IMR-90 (cell line): Measurements from ENCODE around the gene RHBDL3. TPM values are rescaled to one million over a fixed set of nuclear protein-coding genes. Genes with fewer than 3 reads are reported as not detected.

Experiments used
- ATAC-seq: fragments of 200-7000 bp; cut with Tn5 transposase; 2 replicates; pipeline ENCODE4 v1.9.1; 2020; ENCODE audit warnings: low read depth, mild to moderate bottlenecking, moderate library complexity
- BruUV-seq: library from RNA; stranded (reverse); fragments of 400-500 nt; replicated peaks from 2 replicates; lab custom pipeline; 2021; lab: Mats Ljungman, UMichigan
- CTCF ChIA-PET: fragments of 300-600 bp; formaldehyde crosslinking; extraction: SDS; loops from one replicate; lab custom pipeline; 2021; ENCODE audit warnings: antibody characterized with exemption; lab: Yijun Ruan, JAX
- POLR2A ChIA-PET: fragments of 300-600 bp; sonication (Branson Sonifier 250); formaldehyde crosslinking; loops from one replicate; lab custom pipeline; 2022; ENCODE audit warnings: antibody characterized with exemption; ENCODE audit not compliant: unreplicated experiment; lab: Charles Lee
- DNase-seq: peaks from one replicate; pipeline ENCODE4 v3.0.0; 2013
- H2AFZ ChIP-seq: replicated peaks from 2 replicates; pipeline ENCODE3; 2013; ENCODE audit warnings: low read length, mild to moderate bottlenecking; ENCODE audit not compliant: poor library complexity
- H2AK5ac ChIP-seq: 2 replicates; pipeline ENCODE4 v1.6.1; 2013; ENCODE audit warnings: low read depth, low read length, inconsistent platforms
- H2AK9ac ChIP-seq: replicated peaks from 2 replicates; pipeline ENCODE3; 2013; ENCODE audit warnings: mild to moderate bottlenecking, low read depth, low read length, moderate library complexity; ENCODE audit not compliant: poor library complexity
- H2BK120ac ChIP-seq: 2 replicates; pipeline ENCODE4 v1.6.1; 2013; ENCODE audit warnings: low read depth, low read length, inconsistent platforms
- H2BK15ac ChIP-seq: 3 replicates; pipeline ENCODE4 v1.6.1; 2013; ENCODE audit warnings: low read depth, low read length, inconsistent platforms
- H2BK20ac ChIP-seq: 2 replicates; pipeline ENCODE4 v1.6.1; 2013; ENCODE audit warnings: low read depth, mild to moderate bottlenecking, inconsistent platforms, low read length, moderate library complexity
- H2BK5ac ChIP-seq: 2 replicates; pipeline ENCODE4 v1.6.1; 2013; ENCODE audit warnings: mild to moderate bottlenecking, low read depth, low read length, inconsistent platforms; ENCODE audit not compliant: poor library complexity, severe bottlenecking
- H3K14ac ChIP-seq: replicated peaks from 2 replicates; pipeline ENCODE4 v1.6.1; 2013; ENCODE audit warnings: low read depth, low read length, inconsistent platforms
- H3K18ac ChIP-seq: 2 replicates; pipeline ENCODE4 v1.6.1; 2013; ENCODE audit warnings: low read depth, low read length, control low read depth
- H3K23ac ChIP-seq: 2 replicates; pipeline ENCODE4 v1.6.1; 2013; ENCODE audit warnings: low read depth, low read length, inconsistent platforms
- H3K27ac ChIP-seq: 2 replicates; pipeline ENCODE4 v1.5.1; 2013; ENCODE audit warnings: mild to moderate bottlenecking, control low read depth, low read length; ENCODE audit not compliant: insufficient read depth
- H3K27me3 ChIP-seq: 2 replicates; pipeline ENCODE4 v1.6.1; 2013; ENCODE audit warnings: low read length; ENCODE audit not compliant: control insufficient read depth, insufficient read depth
- H3K36me3 ChIP-seq: 2 replicates; pipeline ENCODE4 v1.6.1; 2013; ENCODE audit warnings: low read length, mixed read lengths; ENCODE audit not compliant: control insufficient read depth, insufficient read depth
- H3K4ac ChIP-seq: 2 replicates; pipeline ENCODE4 v1.6.1; 2013; ENCODE audit warnings: low read depth, low read length, inconsistent platforms
- H3K4me1 ChIP-seq: 2 replicates; pipeline ENCODE4 v1.6.1; 2013; ENCODE audit warnings: low read length, mixed read lengths; ENCODE audit not compliant: control insufficient read depth, insufficient read depth
- H3K4me2 ChIP-seq: 2 replicates; pipeline ENCODE4 v1.6.1; 2013; ENCODE audit warnings: low read depth, mild to moderate bottlenecking, control low read depth, low read length, moderate library complexity
- H3K4me3 ChIP-seq: 2 replicates; pipeline ENCODE4 v1.5.1; 2013; ENCODE audit warnings: low read depth, mild to moderate bottlenecking, control low read depth, low read length, moderate library complexity; ENCODE audit not compliant: insufficient read depth
- H3K56ac ChIP-seq: 2 replicates; pipeline ENCODE4 v1.6.1; 2013; ENCODE audit warnings: low read length, inconsistent platforms; ENCODE audit not compliant: insufficient read depth; ENCODE audit errors: extremely low read depth
- H3K79me1 ChIP-seq, 2 experiments: 2 replicates each; pipeline ENCODE4 v1.6.1; 2013; ENCODE audit warnings: low read length in 2 of 2, inconsistent platforms in 1 of 2, low read depth in 1 of 2
- H3K9ac ChIP-seq: 2 replicates; pipeline ENCODE4 v1.6.1; 2013; ENCODE audit warnings: low read depth, low read length, control low read depth
- H3K9me1 ChIP-seq: 2 replicates; pipeline ENCODE4 v1.6.1; 2013; ENCODE audit warnings: low read length, inconsistent platforms; ENCODE audit not compliant: insufficient read depth
- H3K9me3 ChIP-seq: 2 replicates; pipeline ENCODE4 v1.6.1; 2013; ENCODE audit warnings: low read length; ENCODE audit not compliant: control insufficient read depth, insufficient read depth
- H4K20me1 ChIP-seq: 2 replicates; pipeline ENCODE4 v1.6.1; 2013; ENCODE audit warnings: low read length, inconsistent platforms; ENCODE audit not compliant: insufficient read depth
- H4K5ac ChIP-seq: 2 replicates; pipeline ENCODE4 v1.6.1; 2013; ENCODE audit warnings: mild to moderate bottlenecking, low read depth, low read length, control low read depth
- H4K8ac ChIP-seq, 2 experiments: 2 replicates each; pipeline ENCODE4 v1.6.1; 2013; ENCODE audit warnings: low read depth in 2 of 2, low read length in 2 of 2, control low read depth in 1 of 2, inconsistent platforms in 1 of 2
- H4K91ac ChIP-seq: 2 replicates; pipeline ENCODE4 v1.6.1; 2013; ENCODE audit warnings: low read depth, low read length, inconsistent platforms; ENCODE audit not compliant: insufficient read depth
- BHLHE40 ChIP-seq: fragments of 150-350 bp; IDR thresholded peaks from 2 replicates; pipeline ENCODE4 v1.6.1; 2016; ENCODE audit warnings: mild to moderate bottlenecking, low read depth, low read length
- CEBPB ChIP-seq: IDR thresholded peaks from 2 replicates; pipeline ENCODE4 v1.6.1; 2012; ENCODE audit warnings: low read depth, low read length, improper control_type of control experiment
- CHD1 ChIP-seq: IDR thresholded peaks from 2 replicates; pipeline ENCODE4 v1.6.1; 2012; ENCODE audit warnings: low read depth, low read length, improper control_type of control experiment
- CTCF ChIP-seq: conservative IDR thresholded peaks from 2 replicates; pipeline ENCODE4 v1.5.1; 2012; ENCODE audit warnings: mild to moderate bottlenecking, low read depth, low read length, improper control_type of control experiment
- ELK1 ChIP-seq: fragments of 150-350 bp; IDR thresholded peaks from 2 replicates; pipeline ENCODE4 v1.6.1; 2016; ENCODE audit warnings: low read depth, mild to moderate bottlenecking, low read length, moderate library complexity, borderline replicate concordance
- FOS ChIP-seq: fragments of 150-350 bp; IDR thresholded peaks from 2 replicates; pipeline ENCODE4 v1.6.1; 2016; ENCODE audit warnings: low read depth, low read length
- MAFK ChIP-seq: IDR thresholded peaks from 2 replicates; pipeline ENCODE4 v1.6.1; 2012; ENCODE audit warnings: low read depth, low read length, improper control_type of control experiment
- MAZ ChIP-seq: IDR thresholded peaks from 2 replicates; pipeline ENCODE4 v1.6.1; 2012; ENCODE audit warnings: low read depth, mild to moderate bottlenecking, low read length, improper control_type of control experiment, moderate library complexity, borderline replicate concordance
- MXI1 ChIP-seq: IDR thresholded peaks from 2 replicates; pipeline ENCODE4 v1.6.1; 2012; ENCODE audit warnings: low read depth, mild to moderate bottlenecking, low read length, moderate library complexity, borderline replicate concordance
- NFE2L2 ChIP-seq: fragments of 150-350 bp; IDR thresholded peaks from 2 replicates; pipeline ENCODE4 v1.6.1; 2016; ENCODE audit warnings: low read depth, mild to moderate bottlenecking, low read length
- POLR2A ChIP-seq: IDR thresholded peaks from 2 replicates; pipeline ENCODE4 v1.6.1; 2012; ENCODE audit warnings: mild to moderate bottlenecking, low read depth, low read length
- RAD21 ChIP-seq: IDR thresholded peaks from 2 replicates; pipeline ENCODE4 v1.6.1; 2012; ENCODE audit warnings: low read length, improper control_type of control experiment
- RCOR1 ChIP-seq: IDR thresholded peaks from 2 replicates; pipeline ENCODE4 v1.6.1; 2012; ENCODE audit warnings: mild to moderate bottlenecking, low read length, improper control_type of control experiment; ENCODE audit not compliant: insufficient replicate concordance
- RFX5 ChIP-seq: IDR thresholded peaks from 2 replicates; pipeline ENCODE4 v1.8.0; 2012; ENCODE audit warnings: low read depth, mild to moderate bottlenecking, low read length, moderate library complexity
- SMC3 ChIP-seq: fragments of 150-350 bp; IDR thresholded peaks from 2 replicates; pipeline ENCODE4 v1.6.1; 2016; ENCODE audit warnings: low read depth, mild to moderate bottlenecking, antibody characterized with exemption, low read length, moderate library complexity
- USF2 ChIP-seq: fragments of 150-350 bp; IDR thresholded peaks from 2 replicates; pipeline ENCODE4 v1.6.1; 2017; ENCODE audit warnings: mild to moderate bottlenecking, antibody characterized with exemption, low read length, low read depth
- WGBS, 2 experiments: methylation state at CpG; one replicate each; pipeline versions ENCODE4 v1.1.5 to v1.1.7; 2013; ENCODE audit warnings: missing lambda C conversion rate in 2 of 2; ENCODE audit not compliant: insufficient read length in 1 of 2; ENCODE audit errors: extremely low coverage in 2 of 2; 5-methylcytosine and 5-hydroxymethylcytosine counted together
- dilution Hi-C: fragments of 300-500 bp; cut with HindIII; formaldehyde crosslinking; loops from one replicate; pipeline ENCODE4 v1.14.3; 2018; ENCODE audit warnings: low sequenced_read_pairs; ENCODE audit not compliant: unreplicated experiment
- in situ Hi-C: fragments of 300-500 bp; cut with MboI; formaldehyde crosslinking; loops from 3 replicates; pipeline ENCODE4 v1.14.3; 2019; ENCODE audit warnings: low sequenced_read_pairs, inconsistent platforms, mixed read lengths
- intact Hi-C: fragments of 100-400 bp; cut with micrococcal nuclease; formaldehyde crosslinking; loops from 2 replicates; pipeline ENCODE4 v1.10.0; 2022
- polyA plus RNA-seq, 3 experiments: library from polyadenylated mRNA; depleted of rRNA; stranded (reverse); fragments of >200 nt; gene quantifications; 2 replicates each; pipeline ENCODE4 v1.2.3, GENCODE V29; 2012; ENCODE audit warnings: low replicate concordance in 1 of 3
- total RNA-seq: library from RNA; depleted of rRNA; stranded (reverse); fragments of >200 nt; gene quantifications from 2 replicates; pipeline ENCODE4 v1.2.3, GENCODE V29; 2012

Gene RHBDL3
- total and polyA plus RNA-seq, 2 of the 4 experiments (the other 2 are of a cell fraction): 0.09 to 0.18 TPM

GRCh38 chr17:32311028-32311536 is 45.5 kb downstream of the RHBDL3 start:
- no peak overlapping the region for H2AK5ac ChIP-seq
- BruUV-seq: no TSS peak
- no peaks in the 10 kb centered on the region for H3K36me3 ChIP-seq
- dilution Hi-C loops: no loop called here
- H3K14ac ChIP-seq: no peak overlapping the region
- POLR2A ChIA-PET: no interaction called here
- in situ Hi-C loops: no loop called here
- no peaks in the 10 kb centered on the region for H3K9me1 ChIP-seq
- no peak overlapping the region for H2BK5ac ChIP-seq
- H4K91ac ChIP-seq: no peak overlapping the region
- no peak overlapping the region for H4K5ac ChIP-seq
- peak overlapping the region; percentile 51; the same call in 1 of the 2 replicates for H3K4me2 ChIP-seq
- no peak overlapping the region for H2BK15ac ChIP-seq
- CTCF ChIA-PET: interaction anchor here (0.9 kb wide), 1 partner anchor 12 kb away, joined by 3 read pairs; no protein-coding TSS in a partner anchor
- no peak overlapping the region for H4K8ac ChIP-seq
- H3K79me1 ChIP-seq: no peaks in the 10 kb centered on the region
- ATAC-seq (peak; percentile 37; the same call in 1 of the 2 replicates), DNase-seq (no peak)
- peaks cover 47% of the 10 kb centered on the region for H3K27me3 ChIP-seq
- no peak overlapping the region for H2AK9ac ChIP-seq
- no peak overlapping the region for H2BK120ac ChIP-seq
- WGBS, 2 experiments: 0% methylated on average over 1 of the region's 9 CpGs; no CpG with 5 or more reads in 1 of the 2 experiments
- H3K4me3 ChIP-seq: no peak overlapping the region
- no peaks in the 10 kb centered on the region for H4K20me1 ChIP-seq
- no peaks in the 10 kb centered on the region for H3K9me3 ChIP-seq
- H3K18ac ChIP-seq: no peak overlapping the region
- no peak overlapping the region for H2BK20ac ChIP-seq
- peak overlapping the region; percentile 47; the same call in 1 of the 2 replicates for H3K23ac ChIP-seq
- H3K4ac ChIP-seq: no peak overlapping the region
- no peak overlapping the region for H2AFZ ChIP-seq
- no peaks in the 10 kb centered on the region for H3K4me1 ChIP-seq
- H3K9ac ChIP-seq: no peak overlapping the region
- intact Hi-C loops: no loop called here
- H3K27ac ChIP-seq: no peak overlapping the region
- no peak overlapping the region for H3K56ac ChIP-seq
- TF ChIP-seq MAZ (no peak), USF2 (no peak), RCOR1 (no peak), MAFK (no peak), POLR2A (no peak), RAD21 (no peak), RFX5 (no peak), CTCF (no peak), ELK1 (no peak), CHD1 (no peak), MXI1 (no peak), BHLHE40 (no peak), NFE2L2 (no peak), SMC3 (no peak), FOS (no peak), CEBPB (no peak)
